WTC11 (cell line): ENCODE data around the gene TLR5. TPM values are rescaled to one million over a fixed set of nuclear protein-coding genes. Genes with fewer than 3 reads are reported as not detected.

Experiments used
- ATAC-seq: fragments of 200-7000 bp; cut with Tn5 transposase; 2 replicates; pipeline ENCODE4 v1.10.0; 2021; ENCODE audit warnings: mild to moderate bottlenecking, moderate library complexity
- CTCF ChIA-PET: fragments of 300-600 bp; sonication (Branson Sonifier 250); formaldehyde crosslinking; loops from one replicate; lab custom pipeline; 2021; ENCODE audit warnings: antibody characterized with exemption; lab: Charles Lee
- POLR2A ChIA-PET: fragments of 350-600 bp; sonication (Branson Sonifier 250); formaldehyde crosslinking; loops from one replicate; lab custom pipeline; 2021; ENCODE audit warnings: antibody characterized with exemption; lab: Charles Lee
- DNase-seq: peaks from one replicate; pipeline ENCODE4 v3.0.0; 2021; ENCODE audit warnings: low spot score
- H3K27ac Mint-ChIP-seq: 2 replicates; pipeline ENCODE4 v1.8.0; 2021; ENCODE audit warnings: mixed read lengths
- H3K27me3 Mint-ChIP-seq: 2 replicates; pipeline ENCODE4 v1.8.0; 2021; ENCODE audit warnings: low read depth, mild to moderate bottlenecking, moderate library complexity, mixed read lengths
- H3K36me3 Mint-ChIP-seq: 2 replicates; pipeline ENCODE4 v1.8.0; 2021; ENCODE audit warnings: mixed read lengths
- H3K4me1 Mint-ChIP-seq: 2 replicates; pipeline ENCODE4 v1.8.0; 2022; ENCODE audit warnings: mixed read lengths
- H3K4me3 Mint-ChIP-seq: 2 replicates; pipeline ENCODE4 v1.8.0; 2021; ENCODE audit warnings: mild to moderate bottlenecking, moderate library complexity, mixed read lengths
- H3K9me3 Mint-ChIP-seq: 2 replicates; pipeline ENCODE4 v1.8.0; 2021; ENCODE audit warnings: mixed read lengths
- CREB1 ChIP-seq: sonication (generic); formaldehyde crosslinking; IDR thresholded peaks from 2 replicates; pipeline ENCODE4 v1.8.0; 2023; ENCODE audit warnings: mild to moderate bottlenecking, missing genetic modification reagents
- EMX1 ChIP-seq: fragments of 250-450 bp; sonication (Bioruptor Pico); IDR thresholded peaks from 2 replicates; pipeline ENCODE4 v1.8.0; 2021; ENCODE audit warnings: mild to moderate bottlenecking
- ETV6 ChIP-seq: sonication (generic); formaldehyde crosslinking; IDR thresholded peaks from 2 replicates; pipeline ENCODE4 v1.8.1; 2022; ENCODE audit warnings: mild to moderate bottlenecking, missing genetic modification reagents
- GRHL2 ChIP-seq: fragments of 250-450 bp; sonication (Bioruptor Pico); IDR thresholded peaks from 2 replicates; pipeline ENCODE4 v1.8.0; 2022; ENCODE audit warnings: mild to moderate bottlenecking, moderate library complexity; ENCODE audit not compliant: insufficient replicate concordance, severe bottlenecking
- NFYB ChIP-seq: sonication (generic); formaldehyde crosslinking; conservative IDR thresholded peaks from 2 replicates; pipeline ENCODE4 v1.8.0; 2022; ENCODE audit warnings: low read depth, missing genetic modification reagents
- PREB ChIP-seq: sonication (generic); formaldehyde crosslinking; IDR thresholded peaks from 2 replicates; pipeline ENCODE4 v1.8.1; 2022; ENCODE audit warnings: mild to moderate bottlenecking, missing genetic modification reagents, moderate library complexity, borderline replicate concordance
- total RNA-seq: library from RNA; stranded (reverse); gene quantifications from 3 replicates; pipeline ENCODE4 v1.2.3, GENCODE V29; 2021
- TF ChIP-seq, protein P1 (sequence below): sonication (generic); formaldehyde crosslinking; IDR thresholded peaks from 2 replicates; pipeline ENCODE4 v1.8.1; 2023; ENCODE audit warnings: mild to moderate bottlenecking, missing genetic modification reagents, moderate library complexity
- TF ChIP-seq, protein P2 (sequence below): fragments of 250-450 bp; sonication (Bioruptor Pico); conservative IDR thresholded peaks from 2 replicates; pipeline ENCODE4 v1.9.0; 2021; ENCODE audit warnings: mild to moderate bottlenecking
- TF ChIP-seq, protein P3 (sequence below): sonication (generic); formaldehyde crosslinking; IDR thresholded peaks from 2 replicates; pipeline ENCODE4 v1.8.0; 2022; ENCODE audit warnings: missing genetic modification reagents
- TF ChIP-seq, protein P4 (sequence below): sonication (generic); formaldehyde crosslinking; IDR thresholded peaks from 2 replicates; pipeline ENCODE4 v1.8.1; 2023; ENCODE audit warnings: mild to moderate bottlenecking, missing genetic modification reagents

Gene TLR5
- total RNA-seq, 1 experiment from 2014 or later: 0.46 TPM

- TF ChIP-seq, protein P1, sequence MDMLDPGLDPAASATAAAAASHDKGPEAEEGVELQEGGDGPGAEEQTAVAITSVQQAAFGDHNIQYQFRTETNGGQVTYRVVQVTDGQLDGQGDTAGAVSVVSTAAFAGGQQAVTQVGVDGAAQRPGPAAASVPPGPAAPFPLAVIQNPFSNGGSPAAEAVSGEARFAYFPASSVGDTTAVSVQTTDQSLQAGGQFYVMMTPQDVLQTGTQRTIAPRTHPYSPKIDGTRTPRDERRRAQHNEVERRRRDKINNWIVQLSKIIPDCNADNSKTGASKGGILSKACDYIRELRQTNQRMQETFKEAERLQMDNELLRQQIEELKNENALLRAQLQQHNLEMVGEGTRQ (CRISPR knock-in tag): no peak
Measured at GRCh38 chr1:223161321-223161720, 18.3 kb upstream of the TLR5 start (continued).

GRCh38 chr1:223156343-223156742 lies 13.3 kb upstream of the TLR5 start:
- CTCF ChIA-PET: interaction anchor here (1.3 kb wide), 1 partner anchor 27 kb away, joined by 3 read pairs; no protein-coding TSS in a partner anchor
- H3K27me3 Mint-ChIP-seq: peaks cover 9% of the 10 kb centered on the region
- ATAC-seq: no peak

GRCh38 chr1:223155153-223155552 lies 12.1 kb upstream of the TLR5 start:
- peaks cover 7% of the 10 kb centered on the region for H3K4me1 Mint-ChIP-seq
- H3K9me3 Mint-ChIP-seq: no peaks in the 10 kb centered on the region
- H3K4me3 Mint-ChIP-seq: no peak overlapping the region
- ATAC-seq (no peak), DNase-seq (no peak)
- no peak for TF ChIP-seq CREB1 (CRISPR knock-in tag)
- TF ChIP-seq NFYB (CRISPR knock-in tag): no peak
- TF ChIP-seq GRHL2: no peak
- H3K27ac Mint-ChIP-seq: no peak overlapping the region
- H3K36me3 Mint-ChIP-seq: no peaks in the 10 kb centered on the region
- ChIA-PET CTCF (interaction anchor here (1.3 kb wide), 1 partner anchor 21 kb away, joined by 5 read pairs; no protein-coding TSS in a partner anchor), POLR2A (no interaction called here)
- H3K27me3 Mint-ChIP-seq: peaks cover 6% of the 10 kb centered on the region

More at GRCh38 chr1:223156343-223156742, 13.3 kb upstream of the TLR5 start:
- Mint-ChIP-seq H3K27ac (no peak overlapping the region), H3K36me3 (no peaks in the 10 kb centered on the region), H3K4me1 (peaks cover 11% of the 10 kb centered on the region), H3K9me3 (no peaks in the 10 kb centered on the region), H3K4me3 (no peak overlapping the region)
- POLR2A ChIA-PET: no interaction called here
- no peak for TF ChIP-seq ETV6 (CRISPR knock-in tag)
- TF ChIP-seq, protein P2, sequence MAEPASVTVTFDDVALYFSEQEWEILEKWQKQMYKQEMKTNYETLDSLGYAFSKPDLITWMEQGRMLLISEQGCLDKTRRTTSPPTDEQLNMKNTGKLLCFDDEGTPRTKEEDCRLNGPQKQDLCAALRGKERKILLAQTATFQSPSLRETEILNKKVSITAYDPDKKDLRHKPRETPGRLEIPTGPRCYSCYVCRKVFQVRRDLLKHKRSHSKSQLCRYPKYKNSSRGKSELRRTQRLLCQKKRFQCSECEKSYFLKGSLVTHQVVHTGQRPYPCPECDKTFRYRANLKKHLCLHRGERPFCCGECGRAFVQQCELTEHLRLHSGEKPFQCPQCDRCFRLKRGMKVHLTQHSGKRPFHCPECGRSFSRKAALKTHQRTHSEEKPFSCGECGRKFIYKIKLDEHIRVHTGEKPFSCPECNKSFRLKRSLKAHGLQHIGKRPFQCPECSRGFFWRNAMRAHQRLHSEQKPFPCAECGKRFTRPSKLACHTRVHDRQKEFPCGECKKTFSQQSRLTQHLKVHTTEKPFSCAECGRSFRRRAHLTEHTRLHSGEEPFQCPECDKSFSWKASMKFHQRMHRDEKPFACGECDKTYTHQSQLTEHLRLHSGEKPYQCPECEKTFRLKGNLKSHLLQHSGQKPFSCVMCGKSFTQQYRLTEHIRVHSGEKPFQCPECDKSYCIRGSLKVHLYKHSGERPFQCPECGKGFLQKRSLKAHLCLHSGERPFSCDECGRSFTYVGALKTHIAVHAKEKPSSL: no peak
- no peak for TF ChIP-seq EMX1 (CRISPR knock-in tag)
- TF ChIP-seq NFYB (CRISPR knock-in tag): no peak
- no peak for TF ChIP-seq PREB (CRISPR knock-in tag)
- TF ChIP-seq, protein P3, sequence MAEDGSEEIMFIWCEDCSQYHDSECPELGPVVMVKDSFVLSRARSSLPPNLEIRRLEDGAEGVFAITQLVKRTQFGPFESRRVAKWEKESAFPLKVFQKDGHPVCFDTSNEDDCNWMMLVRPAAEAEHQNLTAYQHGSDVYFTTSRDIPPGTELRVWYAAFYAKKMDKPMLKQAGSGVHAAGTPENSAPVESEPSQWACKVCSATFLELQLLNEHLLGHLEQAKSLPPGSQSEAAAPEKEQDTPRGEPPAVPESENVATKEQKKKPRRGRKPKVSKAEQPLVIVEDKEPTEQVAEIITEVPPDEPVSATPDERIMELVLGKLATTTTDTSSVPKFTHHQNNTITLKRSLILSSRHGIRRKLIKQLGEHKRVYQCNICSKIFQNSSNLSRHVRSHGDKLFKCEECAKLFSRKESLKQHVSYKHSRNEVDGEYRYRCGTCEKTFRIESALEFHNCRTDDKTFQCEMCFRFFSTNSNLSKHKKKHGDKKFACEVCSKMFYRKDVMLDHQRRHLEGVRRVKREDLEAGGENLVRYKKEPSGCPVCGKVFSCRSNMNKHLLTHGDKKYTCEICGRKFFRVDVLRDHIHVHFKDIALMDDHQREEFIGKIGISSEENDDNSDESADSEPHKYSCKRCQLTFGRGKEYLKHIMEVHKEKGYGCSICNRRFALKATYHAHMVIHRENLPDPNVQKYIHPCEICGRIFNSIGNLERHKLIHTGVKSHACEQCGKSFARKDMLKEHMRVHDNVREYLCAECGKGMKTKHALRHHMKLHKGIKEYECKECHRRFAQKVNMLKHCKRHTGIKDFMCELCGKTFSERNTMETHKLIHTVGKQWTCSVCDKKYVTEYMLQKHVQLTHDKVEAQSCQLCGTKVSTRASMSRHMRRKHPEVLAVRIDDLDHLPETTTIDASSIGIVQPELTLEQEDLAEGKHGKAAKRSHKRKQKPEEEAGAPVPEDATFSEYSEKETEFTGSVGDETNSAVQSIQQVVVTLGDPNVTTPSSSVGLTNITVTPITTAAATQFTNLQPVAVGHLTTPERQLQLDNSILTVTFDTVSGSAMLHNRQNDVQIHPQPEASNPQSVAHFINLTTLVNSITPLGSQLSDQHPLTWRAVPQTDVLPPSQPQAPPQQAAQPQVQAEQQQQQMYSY: no peak
- TF ChIP-seq, protein P4, sequence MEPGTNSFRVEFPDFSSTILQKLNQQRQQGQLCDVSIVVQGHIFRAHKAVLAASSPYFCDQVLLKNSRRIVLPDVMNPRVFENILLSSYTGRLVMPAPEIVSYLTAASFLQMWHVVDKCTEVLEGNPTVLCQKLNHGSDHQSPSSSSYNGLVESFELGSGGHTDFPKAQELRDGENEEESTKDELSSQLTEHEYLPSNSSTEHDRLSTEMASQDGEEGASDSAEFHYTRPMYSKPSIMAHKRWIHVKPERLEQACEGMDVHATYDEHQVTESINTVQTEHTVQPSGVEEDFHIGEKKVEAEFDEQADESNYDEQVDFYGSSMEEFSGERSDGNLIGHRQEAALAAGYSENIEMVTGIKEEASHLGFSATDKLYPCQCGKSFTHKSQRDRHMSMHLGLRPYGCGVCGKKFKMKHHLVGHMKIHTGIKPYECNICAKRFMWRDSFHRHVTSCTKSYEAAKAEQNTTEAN: no peak
- no peak for DNase-seq
